ENCODE measurements around the gene APOA5. TPM values are rescaled to one million over a fixed set of nuclear protein-coding genes. Genes with fewer than 3 reads are reported as not detected.

The APOA5 gene
- total and polyA plus RNA-seq, 2 experiments from 2014 or later, result 0.18 to 0.35 TPM

- TF ChIP-seq ZNF462 (CRISPR knock-in tag; IDR thresholded peaks at IDR 0.05) (no peak), EZH2phosphoT487 (IDR thresholded peaks at IDR 0.05; ENCODE audit: unreplicated experiment) (no peak)
These were observed 14.6 kb downstream of the APOA5 start (continued) for GRCh38 chr11:116777056-116777455.

- no peaks in the 10 kb centered on the region for H3K27me3 ChIP-seq (ENCODE audit: insufficient read depth)
- ATAC-seq (no peak), DNase-seq (ENCODE audit: low spot score) (no peak)
- 0 out of 2 replicates have a peak, but pooled peaks cover 5% of the 10 kb centered on the region for H3F3A ChIP-seq (replicated peaks; ENCODE audit: low read depth)
- H3K27ac ChIP-seq (ENCODE audit: low read depth), result no peak overlapping the region
- H4K20me1 ChIP-seq (replicated peaks; ENCODE audit: insufficient read depth), result peaks cover 8% of the 10 kb centered on the region; the same call in 1 of the 2 replicates
- peaks cover 13% of the 10 kb centered on the region for H3K4me1 Mint-ChIP-seq
- H3K4me3 ChIP-seq, result no peak overlapping the region
- peaks cover 14% of the 10 kb centered on the region for H3K4me1 ChIP-seq (ENCODE audit: insufficient read depth)
- no peak overlapping the region for H3K4me3 Mint-ChIP-seq
- H3K27ac Mint-ChIP-seq, result no peak overlapping the region
- peaks cover 34% of the 10 kb centered on the region for H3K36me3 ChIP-seq (ENCODE audit: insufficient read depth)
- peaks cover 8% of the 10 kb centered on the region for H3K79me2 ChIP-seq (replicated peaks; ENCODE audit: insufficient read depth)
- peaks cover 48% of the 10 kb centered on the region for H3K36me3 Mint-ChIP-seq (ENCODE audit: low read depth)
- H3K4me2 ChIP-seq, result no peak overlapping the region
- no peaks in the 10 kb centered on the region for H3K9me2 ChIP-seq (ENCODE audit: insufficient read depth)
- no peak for TF ChIP-seq EZH2 (IDR thresholded peaks at IDR 0.05; ENCODE audit: low read depth, unreplicated experiment)
- no peak for TF ChIP-seq ZNF331 (CRISPR knock-in tag; IDR thresholded peaks at IDR 0.05; ENCODE audit: low read depth)
- TF ChIP-seq ZNF462 (CRISPR knock-in tag; IDR thresholded peaks at IDR 0.05), result no peak
- no peaks in the 10 kb centered on the region for H3K9me3 Mint-ChIP-seq
- peaks cover 4% of the 10 kb centered on the region for H3K27me3 Mint-ChIP-seq (ENCODE audit: insufficient read depth, low read depth, poor library complexity)
- no peak overlapping the region for H2AFZ ChIP-seq
These were observed 15.1 kb downstream of the APOA5 start for GRCh38 chr11:116776522-116776984.
